H1 (cell line): ENCODE data around the gene MTMR1.

Experiments
- CTCF ChIP-seq, 3 experiments: IDR thresholded peaks; 1 replicate in 2 of 3; 2 replicates in 1 of 3; pipeline versions ENCODE4 v1.5.1 to v1.6.1; 2011; ENCODE audit warnings: low read length in 3 of 3, mild to moderate bottlenecking in 3 of 3, inconsistent platforms in 2 of 3, low read depth in 1 of 3, moderate library complexity in 1 of 3; ENCODE audit not compliant: insufficient read depth in 1 of 3; ENCODE audit errors: control extremely low read depth in 1 of 3
- EP300 ChIP-seq, 2 experiments: IDR thresholded peaks; 1 replicate in 1 of 2; 2 replicates in 1 of 2; pipeline ENCODE4 v1.6.1; 2011 to 2012; ENCODE audit warnings: low read depth in 2 of 2, low read length in 2 of 2, mild to moderate bottlenecking in 2 of 2, borderline replicate concordance in 1 of 2, inconsistent platforms in 1 of 2, moderate library complexity in 1 of 2
- EZH2 ChIP-seq: fragments of 200-600 bp; sonication (generic); IDR thresholded peaks from 2 replicates; pipeline ENCODE4 v1.7.1; 2012; ENCODE audit warnings: low read depth, mild to moderate bottlenecking, moderate library complexity, low read length, inconsistent platforms; ENCODE audit not compliant: severe bottlenecking
- POLR2AphosphoS5 ChIP-seq: IDR thresholded peaks from 2 replicates; pipeline ENCODE4 v1.6.1; 2011; ENCODE audit warnings: low read depth, low read length

- TF ChIP-seq CTCF (IDR thresholded peaks at IDR 0.05; ENCODE audit: control extremely low read depth in 1 of 3, insufficient read depth in 1 of 3, low read depth in 1 of 3, low read length in 3 of 3) (no peak), EZH2 (no peak), POLR2AphosphoS5 (no peak), EP300 (IDR thresholded peaks at IDR 0.05; ENCODE audit: borderline replicate concordance in 1 of 2, low read depth in 2 of 2, low read length in 2 of 2) (no peak)
Measured at GRCh38 chrX:150761819-150762216, 68.6 kb downstream of the MTMR1 start.
